Fibroblast of gingiva (primary cell): Measurements from ENCODE around the gene RGSL1.
A peak's percentile ranks its signal among the peaks of the same experiment; 100 is the strongest.

ENCODE experiments used
- DNase-seq: peaks from one replicate; pipeline ENCODE4 v3.0.0-alpha.2; 2011; ENCODE audit warnings: low read depth

RGSL1 gene

DNA sequence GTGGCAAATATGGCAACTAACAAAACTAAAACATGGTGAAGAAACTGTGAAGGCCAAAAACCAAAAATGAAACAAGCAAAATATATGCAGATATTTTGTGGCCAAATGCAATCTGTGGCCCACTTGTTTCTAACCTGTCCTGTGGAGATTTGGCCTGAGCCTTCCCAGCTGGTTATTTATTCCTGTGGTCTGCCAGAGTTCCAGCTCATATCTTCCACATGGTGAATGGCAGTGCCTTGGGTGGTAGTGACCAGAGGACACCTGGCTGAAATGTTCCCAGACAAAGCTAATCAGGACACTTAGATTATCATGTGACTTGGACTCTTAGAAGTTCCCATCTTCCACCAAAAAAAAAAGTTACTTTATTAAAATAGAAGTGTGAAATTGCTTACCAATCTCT is 99.4 kb downstream of the RGSL1 start:
- no peak for DNase-seq

DNA sequence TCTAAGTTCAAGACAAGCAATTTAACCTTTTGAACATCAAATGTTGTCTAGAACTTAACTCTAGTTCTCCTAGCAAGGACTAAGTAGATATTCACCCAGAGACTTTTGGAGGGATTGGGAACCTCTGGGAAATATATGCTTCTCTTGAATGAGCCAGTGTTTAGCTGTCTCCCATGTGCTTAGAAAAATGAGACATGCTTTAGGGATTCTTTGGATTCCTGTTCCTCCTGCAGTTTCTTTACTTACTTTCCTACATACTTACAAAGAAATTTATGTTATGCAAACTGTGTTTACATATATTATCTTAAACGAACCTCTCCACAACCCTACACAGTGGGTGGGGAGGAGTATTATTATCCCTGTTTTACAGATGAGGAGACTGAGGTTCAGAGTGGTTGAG is 99.9 kb downstream of the RGSL1 start:
- no peak for DNase-seq

DNA sequence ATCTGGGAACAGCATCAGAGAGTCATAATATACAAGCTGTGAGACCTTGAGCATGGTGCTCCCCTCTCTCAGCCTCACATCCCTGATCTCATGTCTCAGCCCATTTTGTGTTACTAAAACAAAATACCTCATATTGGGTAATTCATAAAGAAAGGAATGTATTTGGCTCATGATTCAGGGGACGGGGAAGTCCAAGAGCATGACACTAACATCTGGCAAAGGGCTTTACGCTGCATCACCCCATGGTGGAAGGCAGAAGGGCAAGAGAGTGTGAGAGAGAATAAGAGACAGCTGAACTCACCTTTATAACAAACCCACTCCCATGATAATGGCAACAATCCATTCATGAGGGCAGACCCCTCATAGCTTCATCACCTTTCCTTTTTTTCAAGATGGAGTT is 102.6 kb downstream of the RGSL1 start:
- no peak for DNase-seq

- no peak for DNase-seq
Measured at GRCh38 chr1:182555493-182555892, 105.5 kb downstream of the RGSL1 start.

- DNase-seq, result no peak
Measured at GRCh38 chr1:182556279-182556678, 106.3 kb downstream of the RGSL1 start.

GRCh38 chr1:182560392-182560984 is 110.5 kb downstream of the RGSL1 start:
- no peak for DNase-seq

GRCh38 chr1:182561456-182561855 is 111.5 kb downstream of the RGSL1 start:
- no peak for DNase-seq

GRCh38 chr1:182563095-182563494 is 113.1 kb downstream of the RGSL1 start:
- DNase-seq, result no peak

DNA sequence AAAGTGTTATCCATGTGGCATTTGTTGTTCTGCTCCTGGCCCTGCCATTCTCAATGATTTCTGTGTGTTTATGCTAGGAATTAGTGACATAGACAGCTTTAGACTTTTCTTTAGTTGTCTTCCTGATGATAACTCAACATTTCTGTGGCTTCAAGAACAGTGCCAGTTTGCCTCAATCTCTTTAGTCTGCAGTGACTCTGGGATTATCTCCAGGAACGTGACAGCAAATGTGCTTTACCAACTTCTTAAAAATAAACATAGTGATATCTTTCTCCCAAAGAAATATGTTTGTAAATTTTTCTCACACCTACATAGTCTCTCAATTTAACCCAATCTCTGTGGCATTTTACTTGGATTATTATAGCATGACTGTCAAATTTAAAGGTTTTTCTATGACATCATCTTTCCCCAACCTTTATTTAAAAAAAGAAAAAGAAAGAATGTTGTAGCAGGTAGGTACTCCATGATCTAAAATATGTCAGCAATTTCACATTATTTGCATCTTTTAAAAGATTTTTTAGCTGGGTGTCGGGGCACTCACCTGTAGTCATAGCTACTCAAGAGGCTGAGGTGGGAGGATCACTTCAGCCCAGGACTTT is 114.6 kb downstream of the RGSL1 start:
- DNase-seq, result no peak

DNA sequence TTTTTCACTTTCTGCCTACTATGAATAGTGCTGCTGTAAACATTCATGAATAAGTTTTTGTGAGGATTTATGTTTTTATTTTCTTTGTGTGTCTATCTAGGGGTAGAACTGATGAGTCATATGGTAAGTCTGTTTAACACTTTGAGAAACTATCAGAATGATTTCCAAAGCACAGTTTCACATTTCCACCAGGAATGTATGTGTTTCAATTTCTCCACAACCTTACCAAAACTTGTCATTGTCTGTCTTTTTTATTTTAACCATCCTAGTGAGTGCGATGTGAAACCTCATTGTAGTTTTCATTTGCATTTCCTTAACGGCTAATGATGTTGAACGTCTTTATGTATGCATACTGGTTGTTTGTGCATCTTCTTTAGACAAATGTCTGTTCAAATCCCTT is 115.6 kb downstream of the RGSL1 start:
- DNase-seq, result no peak

- DNase-seq, result no peak
Measured at GRCh38 chr1:182567629-182568028, 117.7 kb downstream of the RGSL1 start.

- no peak for DNase-seq
Measured at GRCh38 chr1:182568647-182569284, 118.8 kb downstream of the RGSL1 start.

DNA sequence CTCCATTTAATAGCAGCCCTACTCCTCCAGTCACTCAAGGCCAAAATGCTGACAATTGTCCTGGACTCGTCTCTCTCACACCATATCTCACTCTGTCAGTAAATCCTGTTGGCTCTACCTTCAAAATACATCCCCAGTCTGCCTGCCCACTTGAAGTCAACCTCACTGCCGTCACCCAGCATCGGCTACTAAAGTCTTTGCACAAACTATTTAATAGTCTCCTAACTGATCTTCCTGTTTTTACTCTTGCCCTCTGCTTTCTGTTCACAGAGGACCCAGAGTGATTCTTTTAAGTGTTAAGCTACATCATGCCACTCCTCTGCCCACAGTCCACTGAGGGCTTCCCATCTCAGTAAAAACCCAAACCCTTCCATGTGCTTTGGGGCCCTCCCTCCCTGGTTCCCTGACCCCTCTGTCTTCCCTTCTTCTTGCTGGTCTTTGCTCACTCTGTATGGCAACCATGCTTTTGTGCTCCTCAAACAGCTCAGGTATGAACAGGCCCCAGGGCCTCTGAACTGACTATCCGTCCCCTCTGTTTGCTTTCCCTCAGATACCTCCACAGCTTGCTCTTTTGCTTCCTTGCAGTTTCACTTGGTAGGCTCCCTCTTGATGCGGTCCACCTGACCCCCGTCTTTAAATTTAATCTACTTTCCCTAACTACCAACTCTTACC is 120.1 kb downstream of the RGSL1 start:
- no peak for DNase-seq

DNA sequence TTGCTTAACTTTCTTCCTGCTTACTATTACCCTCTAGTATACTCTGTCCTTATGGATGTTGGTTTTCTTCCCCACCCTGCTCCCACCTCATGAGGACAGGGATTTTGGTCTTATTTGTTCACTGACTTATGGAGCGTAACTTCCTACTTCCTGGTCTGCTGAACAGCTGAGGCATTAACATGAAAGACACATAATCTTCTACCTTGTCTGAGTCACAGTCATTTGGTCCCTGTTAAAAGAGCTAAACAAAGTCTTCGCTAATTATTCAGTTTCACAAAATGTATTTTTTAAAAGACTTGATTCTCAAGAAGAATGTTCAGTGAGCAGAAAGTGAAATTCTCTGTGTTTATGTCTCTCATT is 120.6 kb downstream of the RGSL1 start:
- DNase-seq, result no peak

DNA sequence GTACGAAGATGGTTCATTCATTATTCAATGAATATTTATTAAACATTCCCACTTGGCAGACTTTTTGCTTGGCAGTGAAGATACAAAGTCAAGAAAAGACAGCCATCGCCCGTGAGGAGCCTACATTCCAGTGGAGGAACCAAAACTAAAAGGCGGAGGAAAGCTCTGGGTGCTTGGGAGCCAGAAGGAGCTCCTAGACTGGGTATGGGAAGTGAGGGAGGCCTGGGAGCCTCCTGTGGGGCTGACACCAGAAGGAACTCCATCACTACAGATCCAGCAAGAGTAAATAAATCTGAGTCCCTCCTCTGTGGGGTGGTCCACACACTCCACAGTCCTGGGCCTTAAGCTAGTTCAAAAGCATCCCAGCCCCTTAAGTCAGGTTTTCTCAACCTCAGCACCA is 124.2 kb downstream of the RGSL1 start:
- DNase-seq, result no peak

DNA sequence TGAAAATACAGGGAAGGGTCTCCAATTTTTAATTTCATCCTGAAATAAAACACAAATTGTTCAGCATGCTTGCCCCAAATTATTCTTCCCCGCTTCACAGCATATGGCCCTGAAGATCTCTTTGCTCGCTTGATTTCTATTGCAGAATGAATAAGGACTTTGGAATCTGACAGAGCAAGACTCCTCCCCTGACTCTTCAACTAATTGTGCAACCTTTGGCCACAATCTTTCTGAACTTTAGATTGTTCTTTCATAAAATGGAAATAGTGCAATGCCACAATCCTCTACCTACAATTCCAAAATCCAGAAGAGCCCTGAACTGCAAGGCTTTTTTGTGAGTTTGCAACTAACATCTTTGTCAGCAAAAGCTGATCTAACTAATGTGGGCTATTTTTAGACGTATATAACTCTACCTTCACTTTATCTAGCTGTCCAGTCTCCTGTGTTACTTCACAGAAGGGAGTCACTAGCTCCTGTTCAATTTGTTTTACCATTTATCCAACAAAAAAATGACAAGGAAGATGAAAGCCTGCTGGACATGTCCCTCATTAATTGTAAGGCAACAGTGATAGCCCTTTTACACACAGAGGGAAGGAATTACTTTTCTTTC is 125.7 kb downstream of the RGSL1 start:
- DNase-seq, result peak; percentile 75

- no peak for DNase-seq
Measured at GRCh38 chr1:182580736-182581135, 130.8 kb downstream of the RGSL1 start.

- no peak for DNase-seq
Measured at GRCh38 chr1:182584746-182585145, 134.8 kb downstream of the RGSL1 start.

- DNase-seq, result no peak
Measured at GRCh38 chr1:182586380-182586779, 136.4 kb downstream of the RGSL1 start.

DNA sequence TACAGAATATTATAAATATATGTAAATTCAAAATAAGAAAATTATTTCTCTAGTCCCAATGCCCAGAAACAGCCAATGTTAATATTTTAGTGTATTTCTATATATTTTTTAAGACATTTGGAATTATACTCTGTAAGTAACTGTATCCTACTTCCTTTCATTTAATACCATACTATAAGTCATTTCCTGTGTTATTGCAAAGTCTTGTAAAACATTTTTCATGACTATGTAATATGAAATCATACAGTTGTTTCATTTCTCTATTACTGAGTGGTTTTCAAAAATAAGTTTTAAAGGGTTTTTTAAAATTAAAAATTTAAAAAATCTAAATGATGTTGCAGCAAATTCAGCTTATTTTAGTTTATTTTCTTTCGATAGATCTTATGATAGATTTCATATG is 137.1 kb downstream of the RGSL1 start:
- DNase-seq, result no peak

- DNase-seq, result no peak
Measured at GRCh38 chr1:182587666-182588499, 137.9 kb downstream of the RGSL1 start.
